Tibial nerve (tissue), 4 donors: ENCODE results near the gene TUT7.

Source experiments
- CTCF ChIP-seq, 5 experiments: fragments of 200-600 bp in 3 of 5; fragments of 450-650 bp in 2 of 5; sonication (generic) in 3 of 5; IDR thresholded peaks; one replicate each; pipeline ENCODE4 v1.5.1; 2016 to 2019; ENCODE audit warnings: antibody characterized with exemption in 5 of 5, mild to moderate bottlenecking in 3 of 5, moderate library complexity in 2 of 5
- EP300 ChIP-seq, 2 donors: sonication (generic); formaldehyde crosslinking; IDR thresholded peaks; one replicate each; pipeline ENCODE4 v1.6.1; 2017; ENCODE audit warnings: antibody characterized with exemption in 2 of 2, mild to moderate bottlenecking in 1 of 2

GRCh38 chr9:86321373-86321772 is 32.8 kb downstream of the TUT7 start:
- TF ChIP-seq CTCF (IDR thresholded peaks at IDR 0.05) (no peak), EP300 (IDR thresholded peaks at IDR 0.05) (no peak)
